Endothelial cell of umbilical vein (primary cell): Measurements from ENCODE around the gene CDH22. TPM values are rescaled to one million over a fixed set of nuclear protein-coding genes. Genes with fewer than 3 reads are reported as not detected.

Source experiments
- BruUV-seq: library from RNA; stranded (reverse); fragments of 400-500 nt; replicated peaks from 2 replicates; lab custom pipeline; 2021; lab: Mats Ljungman, UMichigan
- CTCF ChIA-PET: fragments of 300-600, 350-600 bp; sonication (Branson Sonifier 250); formaldehyde crosslinking; loops from one replicate; lab custom pipeline; 2021; ENCODE audit warnings: antibody characterized with exemption, inconsistent platforms; lab: Charles Lee
- POLR2A ChIA-PET: fragments of 300-600, 350-600 bp; sonication (Branson Sonifier 250); formaldehyde crosslinking; loops from one replicate; lab custom pipeline; 2021; ENCODE audit warnings: antibody characterized with exemption, inconsistent platforms; lab: Charles Lee
- DNase-seq: peaks from one replicate; pipeline ENCODE4 v3.0.0-alpha.2; 2011; ENCODE audit warnings: low read depth, low spot score
- FAIRE-seq: peaks from 2 replicates; lab custom pipeline; 2011; peaks lifted over from hg19 to GRCh38; lab: Jason Lieb, UNC
- H2AFZ ChIP-seq: 2 replicates; pipeline ENCODE4 v1.6.0; 2012; ENCODE audit warnings: low read depth, low read length, control low read depth, inconsistent platforms
- H3K27ac ChIP-seq: 2 replicates; pipeline ENCODE4 v1.5.1; 2011; ENCODE audit warnings: low read depth, mild to moderate bottlenecking, control low read depth, low read length, moderate library complexity; ENCODE audit not compliant: insufficient read depth
- H3K27me3 ChIP-seq, 2 experiments: 2 replicates each; pipeline versions ENCODE4 v1.6.0 to v1.6.1; 2011; ENCODE audit warnings: low read length in 2 of 2, mixed read lengths in 1 of 2; ENCODE audit not compliant: control insufficient read depth in 2 of 2, insufficient read depth in 2 of 2
- H3K36me3 ChIP-seq, 2 experiments: 2 replicates in 1 of 2; 3 replicates in 1 of 2; pipeline ENCODE4 v1.5.1; 2011; ENCODE audit warnings: low read length in 2 of 2, mild to moderate bottlenecking in 1 of 2, moderate library complexity in 1 of 2; ENCODE audit not compliant: control insufficient read depth in 2 of 2, insufficient read depth in 2 of 2; ENCODE audit errors: extremely low read depth in 1 of 2
- H3K4me1 ChIP-seq: 3 replicates; pipeline ENCODE4 v1.5.1; 2011; ENCODE audit warnings: mild to moderate bottlenecking, low read length; ENCODE audit not compliant: control insufficient read depth, insufficient read depth; ENCODE audit errors: extremely low read depth
- H3K4me2 ChIP-seq: 2 replicates; pipeline ENCODE4 v1.6.1; 2011; ENCODE audit warnings: low read length, control low read depth, mixed read lengths; ENCODE audit not compliant: insufficient read depth
- H3K4me3 ChIP-seq, 3 experiments: fragments of 200-600 bp in 1 of 3; sonication (generic), shearing (Covaris generic) in 1 of 3; replicated peaks in 1 of 3; 2 replicates each; pipeline ENCODE4 v1.5.1; 2011 to 2016; ENCODE audit warnings: control low read depth in 3 of 3, low read length in 3 of 3, mild to moderate bottlenecking in 2 of 3, inconsistent platforms in 1 of 3, low read depth in 1 of 3, moderate library complexity in 1 of 3; ENCODE audit not compliant: insufficient read depth in 1 of 3
- H3K79me2 ChIP-seq: 2 replicates; pipeline ENCODE4 v1.6.0; 2012; ENCODE audit warnings: low read length, inconsistent platforms; ENCODE audit not compliant: control insufficient read depth, insufficient read depth
- H3K9ac ChIP-seq: replicated peaks from 2 replicates; pipeline ENCODE3; 2011; ENCODE audit warnings: low read length, control low read depth; ENCODE audit not compliant: insufficient read depth; ENCODE audit errors: extremely low read depth
- H3K9me1 ChIP-seq: replicated peaks from 3 replicates; pipeline ENCODE4 v1.6.0; 2011; ENCODE audit warnings: mild to moderate bottlenecking, low read length; ENCODE audit not compliant: control insufficient read depth, insufficient read depth; ENCODE audit errors: extremely low read depth
- H3K9me3 ChIP-seq: replicated peaks from 2 replicates; pipeline ENCODE4 v1.5.1; 2012; ENCODE audit warnings: low read length, inconsistent platforms; ENCODE audit not compliant: control insufficient read depth, insufficient read depth
- H4K20me1 ChIP-seq: replicated peaks from 2 replicates; pipeline ENCODE3; 2011; ENCODE audit warnings: mild to moderate bottlenecking, low read length; ENCODE audit not compliant: control insufficient read depth, insufficient read depth; ENCODE audit errors: extremely low read depth
- EZH2 ChIP-seq: IDR thresholded peaks from 2 replicates; pipeline ENCODE4 v1.6.1; 2012; ENCODE audit warnings: borderline replicate concordance, low read depth, mild to moderate bottlenecking, moderate library complexity, low read length, inconsistent platforms; ENCODE audit not compliant: severe bottlenecking
- FOS ChIP-seq: IDR thresholded peaks from 2 replicates; pipeline ENCODE4 v1.6.1; 2011; ENCODE audit warnings: mild to moderate bottlenecking, low read length, moderate library complexity, borderline replicate concordance; ENCODE audit not compliant: insufficient read depth
- GATA2 ChIP-seq: IDR thresholded peaks from 2 replicates; pipeline ENCODE4 v1.7.0; 2011; ENCODE audit warnings: low read depth, mild to moderate bottlenecking, moderate library complexity, mixed read lengths, low read length; ENCODE audit not compliant: insufficient read length, insufficient read depth
- JUN ChIP-seq: IDR thresholded peaks from 2 replicates; pipeline ENCODE4 v1.6.1; 2011; ENCODE audit warnings: borderline replicate concordance, low read depth; ENCODE audit not compliant: insufficient read length, insufficient read depth
- MYC ChIP-seq: IDR thresholded peaks from one replicate; pipeline ENCODE4 v1.6.1; 2011; ENCODE audit warnings: mild to moderate bottlenecking, low read depth, low read length
- POLR2A ChIP-seq: IDR thresholded peaks from 2 replicates; pipeline ENCODE4 v1.6.1; 2012; ENCODE audit warnings: low read depth, mild to moderate bottlenecking, control low read depth, low read length
- POLR2AphosphoS5 ChIP-seq: IDR thresholded peaks from 2 replicates; pipeline ENCODE4 v1.6.1; 2012; ENCODE audit warnings: low read depth, mild to moderate bottlenecking, control low read depth, low read length, moderate library complexity; ENCODE audit not compliant: insufficient read depth
- dilution Hi-C: fragments of 300-500 bp; cut with MboI; formaldehyde crosslinking; loops from one replicate; pipeline ENCODE4 v1.15.0; 2019; ENCODE audit warnings: low sequenced_read_pairs; ENCODE audit not compliant: extremely low pct_ligation_motif_present
- intact Hi-C: fragments of 100-400 bp; cut with micrococcal nuclease; formaldehyde crosslinking; loops from one replicate; pipeline ENCODE4 v1.10.0; 2022
- polyA plus RNA-seq, 4 experiments: library from polyadenylated mRNA; depleted of rRNA in 3 of 4; stranded (reverse) in 3 of 4; unstranded in 1 of 4; fragments of >200 nt; gene quantifications; 2 replicates each; pipeline versions ENCODE4 v1.2.1 to v1.2.3, GENCODE V29; 2011 to 2012; ENCODE audit warnings: missing spikeins in 1 of 4
- total RNA-seq: library from RNA; stranded (reverse); gene quantifications from 2 replicates; pipeline ENCODE4 v1.2.3, GENCODE V29; 2021
- TF ChIP-seq, protein P1 (sequence below), 2 donors: IDR thresholded peaks; 1 replicate in 1 of 2; 2 replicates in 1 of 2; pipeline ENCODE4 v1.5.1; 2011; ENCODE audit warnings: low read length in 2 of 2, mild to moderate bottlenecking in 2 of 2, moderate library complexity in 2 of 2, control low read depth in 1 of 2, inconsistent platforms in 1 of 2, low read depth in 1 of 2; ENCODE audit not compliant: insufficient read depth in 1 of 2; ENCODE audit errors: extremely low read depth in 1 of 2
- TF ChIP-seq, protein P2 (sequence below): IDR thresholded peaks from 2 replicates; pipeline ENCODE4 v1.6.1; 2011; ENCODE audit not compliant: insufficient read depth, insufficient read length

Gene CDH22
- total and polyA plus RNA-seq, 2 donors (not counting 3 experiments of a cell fraction or from before 2014, with no cell fraction given) = not detected

DNA sequence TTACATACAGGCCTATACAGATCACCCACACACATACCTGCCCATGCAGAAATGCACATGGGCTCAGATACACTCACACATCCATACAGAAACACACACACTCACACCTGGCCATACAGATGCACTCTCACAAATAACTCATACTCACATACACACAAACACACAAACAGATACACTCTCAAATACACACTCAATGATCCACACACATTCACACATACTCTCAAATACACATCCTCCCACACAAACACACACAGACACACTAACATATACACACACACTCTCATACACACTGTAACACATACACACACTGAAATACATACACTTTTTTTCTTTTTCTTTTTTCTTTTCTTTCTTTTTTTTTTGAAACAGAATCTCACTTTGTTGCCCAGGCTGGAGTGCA, 90.7 kb downstream of the CDH22 start:
- no peak overlapping the region for H3K27ac ChIP-seq
- H2AFZ ChIP-seq = no peak overlapping the region
- FAIRE-seq = no peak
- intact Hi-C loops = no loop called here
- BruUV-seq = no TSS peak
- POLR2A ChIA-PET = no interaction called here
- CTCF ChIA-PET = no interaction called here
- no peak overlapping the region for H3K4me3 ChIP-seq
- no peak overlapping the region for H3K9ac ChIP-seq
- H3K4me2 ChIP-seq = no peak overlapping the region
- DNase-seq = no peak
- TF ChIP-seq, protein P1, sequence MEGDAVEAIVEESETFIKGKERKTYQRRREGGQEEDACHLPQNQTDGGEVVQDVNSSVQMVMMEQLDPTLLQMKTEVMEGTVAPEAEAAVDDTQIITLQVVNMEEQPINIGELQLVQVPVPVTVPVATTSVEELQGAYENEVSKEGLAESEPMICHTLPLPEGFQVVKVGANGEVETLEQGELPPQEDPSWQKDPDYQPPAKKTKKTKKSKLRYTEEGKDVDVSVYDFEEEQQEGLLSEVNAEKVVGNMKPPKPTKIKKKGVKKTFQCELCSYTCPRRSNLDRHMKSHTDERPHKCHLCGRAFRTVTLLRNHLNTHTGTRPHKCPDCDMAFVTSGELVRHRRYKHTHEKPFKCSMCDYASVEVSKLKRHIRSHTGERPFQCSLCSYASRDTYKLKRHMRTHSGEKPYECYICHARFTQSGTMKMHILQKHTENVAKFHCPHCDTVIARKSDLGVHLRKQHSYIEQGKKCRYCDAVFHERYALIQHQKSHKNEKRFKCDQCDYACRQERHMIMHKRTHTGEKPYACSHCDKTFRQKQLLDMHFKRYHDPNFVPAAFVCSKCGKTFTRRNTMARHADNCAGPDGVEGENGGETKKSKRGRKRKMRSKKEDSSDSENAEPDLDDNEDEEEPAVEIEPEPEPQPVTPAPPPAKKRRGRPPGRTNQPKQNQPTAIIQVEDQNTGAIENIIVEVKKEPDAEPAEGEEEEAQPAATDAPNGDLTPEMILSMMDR (IDR thresholded peaks at IDR 0.05; ENCODE audit: extremely low read depth in 1 of 2, insufficient read depth in 1 of 2, low read depth in 1 of 2, low read length in 2 of 2) = no peak
- no peaks in the 10 kb centered on the region for H3K79me2 ChIP-seq
- peaks cover 9% of the 10 kb centered on the region for H3K4me1 ChIP-seq
- no peaks in the 10 kb centered on the region for H3K9me3 ChIP-seq
- no peaks in the 10 kb centered on the region for H3K27me3 ChIP-seq
- H3K9me1 ChIP-seq = no peaks in the 10 kb centered on the region
- dilution Hi-C loops = no loop called here
- no peaks in the 10 kb centered on the region for H4K20me1 ChIP-seq
- no peaks in the 10 kb centered on the region for H3K36me3 ChIP-seq

DNA sequence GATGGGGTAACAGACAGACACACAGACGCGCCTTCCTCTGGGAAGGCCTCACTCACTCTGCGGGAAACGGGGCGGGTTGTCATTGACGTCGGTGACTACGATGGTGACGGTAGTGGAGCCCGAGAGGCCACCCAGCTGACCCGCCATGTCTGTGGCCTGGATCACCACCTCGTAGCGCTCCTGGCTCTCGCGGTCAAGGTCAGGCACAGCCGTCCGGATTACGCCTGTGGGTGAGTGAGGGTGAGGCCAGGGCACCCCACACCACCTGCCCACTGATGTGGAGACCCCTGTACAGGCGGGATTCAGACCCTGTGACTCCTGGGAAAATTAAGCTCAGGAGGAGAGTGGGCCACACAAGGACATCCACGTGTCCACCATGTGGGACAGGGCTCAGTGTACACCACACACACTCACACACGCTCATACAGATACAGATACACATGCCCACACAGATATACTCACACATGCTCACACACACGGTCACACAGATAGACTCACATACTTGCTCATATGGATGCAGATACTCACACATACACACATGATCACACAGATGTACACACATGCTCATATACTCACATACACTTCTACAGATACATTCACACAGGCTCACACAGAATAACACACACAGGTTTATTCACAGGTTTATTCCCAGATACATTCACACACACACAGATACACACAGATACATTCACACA, 91.4 kb downstream of the CDH22 start:
- Histone ChIP-seq H2AFZ (no peak overlapping the region), H3K4me3 (no peak overlapping the region), H3K4me2 (no peak overlapping the region), H3K9ac (no peak overlapping the region), H3K36me3 (no peaks in the 10 kb centered on the region), H3K79me2 (no peaks in the 10 kb centered on the region), H3K9me3 (no peaks in the 10 kb centered on the region), H3K9me1 (no peaks in the 10 kb centered on the region), H3K27me3 (no peaks in the 10 kb centered on the region), H3K4me1 (peaks cover 9% of the 10 kb centered on the region), H4K20me1 (no peaks in the 10 kb centered on the region), H3K27ac (no peak overlapping the region)
- intact Hi-C loops = loop anchor here (1.0 kb wide), 1 partner anchor 11 kb away; no protein-coding TSS in a partner anchor
- dilution Hi-C loops = no loop called here
- CTCF ChIA-PET = interaction anchor here (0.7 kb wide), 1 partner anchor 90 kb away, joined by 3 read pairs; no protein-coding TSS in a partner anchor
- no peak for TF ChIP-seq POLR2AphosphoS5
- no peak for TF ChIP-seq JUN
- TF ChIP-seq, protein P2, sequence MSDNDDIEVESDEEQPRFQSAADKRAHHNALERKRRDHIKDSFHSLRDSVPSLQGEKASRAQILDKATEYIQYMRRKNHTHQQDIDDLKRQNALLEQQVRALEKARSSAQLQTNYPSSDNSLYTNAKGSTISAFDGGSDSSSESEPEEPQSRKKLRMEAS = no peak
- TF ChIP-seq, protein P1 (IDR thresholded peaks at IDR 0.05; ENCODE audit: extremely low read depth in 1 of 2, insufficient read depth in 1 of 2, low read depth in 1 of 2, low read length in 2 of 2) = no peak
- no peak for TF ChIP-seq POLR2A
- no peak for TF ChIP-seq GATA2
- no peak for TF ChIP-seq MYC
- no peak for TF ChIP-seq EZH2
- TF ChIP-seq FOS = no peak
- POLR2A ChIA-PET = no interaction called here
- DNase-seq = no peak
- FAIRE-seq = no peak
- no TSS peak for BruUV-seq
